GM12891 (cell line): ENCODE measurements around the gene GALNT3.

Experiments used
- PAX5 ChIP-seq: IDR thresholded peaks from 2 replicates; pipeline ENCODE4 v1.6.1; 2011; ENCODE audit warnings: low read length, moderate library complexity, mild to moderate bottlenecking; ENCODE audit not compliant: insufficient read depth, severe bottlenecking
- POLR2A ChIP-seq: IDR thresholded peaks from 2 replicates; pipeline ENCODE4 v1.6.1; 2011; ENCODE audit warnings: low read depth, low read length, control low read depth
- POLR2AphosphoS5 ChIP-seq: IDR thresholded peaks from 2 replicates; pipeline ENCODE4 v1.6.1; 2011; ENCODE audit warnings: low read depth, low read length, control low read depth
- POU2F2 ChIP-seq: IDR thresholded peaks from 2 replicates; pipeline ENCODE4 v1.6.1; 2011; ENCODE audit warnings: low read depth, mild to moderate bottlenecking, control low read depth, low read length, moderate library complexity
- SPI1 ChIP-seq: IDR thresholded peaks from 2 replicates; pipeline ENCODE4 v1.6.1; 2011; ENCODE audit warnings: low read depth, low read length, control low read depth
- TAF1 ChIP-seq: IDR thresholded peaks from 2 replicates; pipeline ENCODE4 v1.6.1; 2011; ENCODE audit warnings: low read depth, low read length, control low read depth

GRCh38 chr2:165795011-165795410, 964 bp upstream of the GALNT3 start:
- TF ChIP-seq POLR2A (no peak), TAF1 (no peak), POLR2AphosphoS5 (no peak), SPI1 (no peak), POU2F2 (no peak), PAX5 (no peak)
